HG02759 (cell line): Measurements from ENCODE around the gene ABCG1.

ENCODE experiments used
- ATAC-seq: cut with Tn5 transposase; IDR thresholded peaks from one replicate; pipeline ENCODE4 v1.9.1; 2021; ENCODE audit warnings: mild to moderate bottlenecking, moderate library complexity; ENCODE audit not compliant: unreplicated experiment

Gene ABCG1

GRCh38 chr21:42250422-42251403, 31.8 kb downstream of the ABCG1 start:
- ATAC-seq = no peak

DNA sequence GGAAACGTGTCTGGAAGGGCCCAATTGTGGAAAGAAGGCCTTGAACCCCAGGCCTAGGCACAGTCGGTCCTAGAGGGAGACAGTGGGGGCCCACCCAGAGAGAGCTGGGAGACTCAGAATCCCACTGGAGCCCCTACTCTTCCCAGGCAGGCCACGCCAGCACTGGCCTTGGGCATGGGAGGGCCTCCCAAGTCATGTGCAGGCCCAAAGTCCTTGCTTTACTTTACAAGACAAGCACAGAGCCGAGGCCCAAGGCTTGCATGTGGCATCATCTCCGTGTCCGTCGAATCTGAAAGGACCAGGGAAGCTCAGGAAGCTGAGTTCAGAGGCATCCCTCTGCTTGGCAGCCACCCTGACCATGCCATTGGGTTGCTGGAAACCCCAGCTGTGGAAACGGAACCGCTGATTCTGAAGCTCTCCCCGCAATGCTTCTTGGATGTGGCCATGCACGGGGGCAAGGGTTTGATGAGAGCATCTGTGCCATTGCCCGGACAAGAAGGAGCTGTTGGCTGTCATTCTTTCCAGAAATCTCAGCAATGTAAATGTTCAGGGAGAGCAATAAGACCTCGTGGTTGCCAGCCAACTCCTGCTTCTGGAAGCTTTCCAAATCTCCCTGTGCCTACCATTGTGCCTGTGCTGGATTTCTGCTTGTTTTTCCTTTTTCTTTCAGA, 32.8 kb downstream of the ABCG1 start:
- no peak for ATAC-seq

GRCh38 chr21:42252325-42252654, 33.4 kb downstream of the ABCG1 start:
- ATAC-seq = no peak

GRCh38 chr21:42252778-42253340, 33.9 kb downstream of the ABCG1 start:
- ATAC-seq = no peak

- no peak for ATAC-seq
These were observed 34.5 kb downstream of the ABCG1 start for GRCh38 chr21:42253466-42253865.

DNA sequence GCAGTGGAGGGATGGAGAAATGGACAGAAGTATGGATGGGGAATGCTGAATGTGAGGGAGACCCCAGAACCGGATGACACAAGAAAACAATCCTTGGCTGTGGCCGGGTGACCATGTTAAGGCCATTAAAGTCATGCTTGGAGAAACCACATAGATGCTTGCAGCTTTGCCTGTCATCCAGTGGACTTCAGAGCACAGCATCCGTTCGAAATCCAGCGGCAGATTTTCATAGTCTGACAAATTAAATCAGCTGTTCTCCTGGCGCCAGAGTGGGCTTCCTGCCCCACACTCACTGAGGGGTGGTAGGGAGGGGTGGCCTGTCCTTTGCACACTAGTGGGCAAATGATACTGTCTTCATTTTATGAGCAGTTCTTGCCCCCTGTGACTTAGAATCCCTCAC, 35.1 kb downstream of the ABCG1 start:
- ATAC-seq = no peak

GRCh38 chr21:42254651-42255601, 36.0 kb downstream of the ABCG1 start:
- no peak for ATAC-seq

DNA sequence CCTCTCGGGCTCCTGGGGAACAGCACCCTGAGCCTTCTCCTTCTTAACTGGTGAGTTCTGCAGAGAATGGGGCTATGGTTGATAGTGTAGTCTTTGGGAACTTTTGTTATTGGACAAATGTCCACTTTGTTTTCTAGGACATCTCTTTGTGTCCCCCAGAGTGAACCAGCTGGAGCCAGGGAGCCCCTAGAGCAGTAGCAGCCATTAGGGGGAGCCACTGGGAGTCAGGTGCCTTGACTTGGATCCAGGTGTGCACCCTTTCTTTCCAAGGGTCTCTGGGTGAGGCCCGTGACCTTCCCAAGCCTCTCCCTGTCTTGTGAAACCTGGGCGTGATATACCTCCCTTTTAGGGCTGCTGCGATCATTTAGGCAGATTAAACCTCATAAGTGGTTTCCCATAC, 36.9 kb downstream of the ABCG1 start:
- ATAC-seq = no peak

- ATAC-seq = no peak
These were observed 37.4 kb downstream of the ABCG1 start for GRCh38 chr21:42256316-42256715.

DNA sequence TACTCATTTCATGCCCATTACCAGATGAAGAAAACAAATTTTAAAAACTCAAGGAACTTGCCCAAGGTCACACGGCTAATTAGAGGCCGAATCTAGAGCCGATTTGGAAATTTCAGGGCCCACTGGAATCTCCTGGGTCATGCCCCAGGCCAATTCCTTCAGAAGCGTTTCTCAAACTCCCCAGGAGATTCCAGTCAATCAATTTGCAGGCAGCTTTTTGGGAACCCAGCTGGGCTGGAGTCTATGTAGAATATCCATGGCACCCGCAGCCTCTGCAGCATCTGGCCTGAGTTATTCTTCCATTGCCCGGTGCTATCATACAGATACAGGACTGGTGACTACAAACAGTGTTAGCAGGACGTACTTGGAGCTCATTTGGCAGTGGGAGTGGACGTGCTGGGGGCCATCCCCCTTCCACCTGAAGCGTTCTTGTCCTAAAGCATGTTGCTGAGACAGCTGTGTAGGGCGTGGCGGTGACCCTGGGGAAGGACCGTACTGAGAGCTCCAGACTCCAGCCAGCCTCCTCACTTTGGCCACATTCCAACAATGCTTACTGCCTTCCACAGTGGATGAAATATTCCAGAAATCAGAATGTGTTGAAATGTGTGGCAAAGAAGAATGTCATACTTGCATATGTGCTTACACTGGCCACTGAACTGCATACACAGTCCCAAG, 38.3 kb downstream of the ABCG1 start:
- ATAC-seq = no peak

GRCh38 chr21:42258150-42258884, 39.4 kb downstream of the ABCG1 start:
- ATAC-seq = peak; percentile 60

- no peak for ATAC-seq
These were observed 40.0 kb downstream of the ABCG1 start for GRCh38 chr21:42258885-42259407.

DNA sequence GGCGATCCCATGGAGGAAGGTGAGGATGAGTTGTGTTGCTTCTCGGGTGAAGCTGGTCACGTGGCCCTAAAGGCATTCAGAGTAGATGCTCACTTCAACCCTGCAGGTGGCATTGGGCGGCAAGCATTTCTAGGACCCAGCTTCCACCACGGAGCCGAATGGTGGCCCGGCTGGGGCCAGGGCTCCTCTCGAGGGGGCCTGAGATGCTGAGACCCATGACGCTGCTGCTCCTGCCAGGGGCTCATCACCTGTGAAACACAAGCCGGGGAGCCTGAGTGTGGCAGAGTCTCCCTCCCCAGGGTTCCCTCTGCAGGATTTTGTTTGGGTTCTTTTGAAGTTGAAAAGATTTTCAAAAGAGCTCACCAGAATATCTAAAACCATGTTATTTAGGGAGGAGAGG, 41.2 kb downstream of the ABCG1 start:
- ATAC-seq = no peak

- ATAC-seq = no peak
These were observed 42.9 kb downstream of the ABCG1 start for GRCh38 chr21:42261829-42262200.

DNA sequence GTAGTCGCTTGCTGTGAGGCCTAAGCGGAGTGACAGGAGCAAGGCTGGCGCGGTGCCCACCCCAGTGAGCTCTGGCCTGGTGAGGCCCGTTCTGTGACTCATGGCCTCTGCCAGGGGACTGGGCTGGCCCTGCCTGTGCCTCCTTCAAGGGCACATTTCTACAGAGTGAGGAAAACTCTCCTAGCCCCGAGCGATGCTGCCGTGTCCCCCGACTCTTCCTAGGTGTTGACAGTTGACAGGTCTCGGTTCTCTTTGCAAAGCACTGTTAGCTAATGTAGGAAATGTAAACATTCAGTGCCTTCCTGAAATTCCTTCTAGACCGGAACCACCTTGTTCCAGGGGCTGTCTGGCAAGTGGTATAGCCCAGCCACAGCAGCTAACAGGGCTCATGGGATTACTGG, 43.9 kb downstream of the ABCG1 start:
- no peak for ATAC-seq

- no peak for ATAC-seq
These were observed 44.7 kb downstream of the ABCG1 start for GRCh38 chr21:42263591-42264131.

DNA sequence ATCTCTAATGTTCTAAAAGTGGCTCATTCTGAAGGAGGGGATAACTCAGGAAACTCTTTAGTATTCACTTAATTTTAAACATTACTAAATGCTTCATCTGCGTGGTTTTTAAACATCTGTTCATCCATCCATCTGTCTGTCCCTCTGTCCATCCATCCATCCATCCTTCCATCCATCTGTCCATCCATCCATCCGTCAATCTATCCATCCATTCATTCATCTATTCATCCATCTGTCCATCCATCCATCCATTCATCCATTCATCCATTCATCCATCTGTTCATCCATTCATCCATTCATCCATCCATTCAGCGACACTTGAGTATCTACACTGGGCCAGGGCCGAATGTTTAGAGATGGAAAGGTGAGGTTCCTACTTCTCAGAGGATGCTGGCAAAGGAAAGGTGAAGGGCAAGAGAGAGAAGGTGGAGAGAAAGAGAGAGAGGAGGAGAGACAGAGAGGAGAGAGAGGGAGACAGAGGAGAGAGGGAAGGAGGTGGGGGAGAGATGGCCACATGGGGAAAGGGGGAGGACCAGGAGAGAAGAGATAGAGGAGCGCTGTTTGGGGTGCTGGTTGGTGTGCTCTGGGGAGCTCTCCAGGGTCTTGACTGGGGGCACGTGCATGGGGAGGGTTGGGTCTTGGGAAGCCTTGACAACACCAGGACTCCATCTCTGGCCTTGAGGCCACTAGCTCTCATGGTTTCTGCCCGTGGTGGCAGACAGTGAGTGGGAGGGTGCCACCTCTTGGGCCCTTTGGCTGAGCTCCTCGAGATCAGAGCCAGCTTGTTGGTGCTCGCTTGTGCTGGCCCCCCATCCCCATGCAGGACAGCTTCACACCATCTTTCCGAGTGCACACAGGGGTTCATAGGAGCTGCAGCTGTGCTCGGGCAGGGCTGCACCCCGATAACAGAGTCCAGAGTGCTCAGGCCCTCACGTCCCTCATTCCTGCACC, 45.6 kb downstream of the ABCG1 start:
- no peak for ATAC-seq

DNA sequence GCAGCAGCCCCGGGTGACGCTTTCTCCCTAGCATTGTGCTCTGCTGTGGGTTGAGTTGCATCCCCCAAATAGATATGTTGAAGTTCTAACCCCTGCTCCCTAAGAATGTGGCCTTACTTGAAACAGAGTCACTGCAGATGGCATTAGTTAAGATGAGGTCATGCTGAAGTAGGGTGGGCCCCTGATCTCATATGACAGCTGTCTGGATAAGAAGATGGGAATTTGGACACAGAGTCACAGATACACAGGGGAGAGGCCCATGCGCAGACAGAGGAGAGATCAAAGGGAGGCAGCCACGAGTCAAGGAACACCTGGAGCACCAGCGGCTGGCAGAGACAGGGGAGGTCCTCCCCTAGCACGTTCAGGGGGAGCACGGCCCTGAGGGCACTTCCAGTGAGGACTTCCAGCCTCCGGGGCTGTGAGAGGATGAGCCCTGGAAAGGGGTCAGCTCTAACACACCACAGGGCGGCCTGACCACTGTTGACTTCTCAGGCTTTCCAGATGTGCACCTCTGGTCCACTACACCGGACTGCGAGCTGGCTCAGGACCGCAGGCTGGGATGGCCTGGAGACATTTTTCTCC, 46.4 kb downstream of the ABCG1 start:
- ATAC-seq = no peak
